Activated T-cell treated with anti-CD3 and anti-CD28 coated beads, Interleukin-2, amount 50 U/mL, for 24 hours (primary cell): Measurements from ENCODE around the gene PKN1.

ENCODE experiments used
- DNase-seq: peaks from one replicate; pipeline ENCODE4 v3.0.0-alpha.2; 2020
- H3K27ac Mint-ChIP-seq: 2 replicates; pipeline ENCODE4 v1.8.0; 2020; ENCODE audit warnings: mild to moderate bottlenecking, mixed read lengths
- H3K27me3 Mint-ChIP-seq: 2 replicates; pipeline ENCODE4 v1.8.0; 2020; ENCODE audit warnings: mixed read lengths
- H3K36me3 Mint-ChIP-seq: 2 replicates; pipeline ENCODE4 v1.8.0; 2020; ENCODE audit warnings: low read depth, mixed read lengths
- H3K4me1 Mint-ChIP-seq: 2 replicates; pipeline ENCODE4 v1.8.0; 2020; ENCODE audit warnings: low read depth, mixed read lengths
- H3K4me3 Mint-ChIP-seq: 2 replicates; pipeline ENCODE4 v1.8.0; 2020; ENCODE audit warnings: mild to moderate bottlenecking, moderate library complexity, mixed read lengths
- H3K9me3 Mint-ChIP-seq: 2 replicates; pipeline ENCODE4 v1.8.0; 2020; ENCODE audit warnings: mixed read lengths

Gene PKN1

DNA sequence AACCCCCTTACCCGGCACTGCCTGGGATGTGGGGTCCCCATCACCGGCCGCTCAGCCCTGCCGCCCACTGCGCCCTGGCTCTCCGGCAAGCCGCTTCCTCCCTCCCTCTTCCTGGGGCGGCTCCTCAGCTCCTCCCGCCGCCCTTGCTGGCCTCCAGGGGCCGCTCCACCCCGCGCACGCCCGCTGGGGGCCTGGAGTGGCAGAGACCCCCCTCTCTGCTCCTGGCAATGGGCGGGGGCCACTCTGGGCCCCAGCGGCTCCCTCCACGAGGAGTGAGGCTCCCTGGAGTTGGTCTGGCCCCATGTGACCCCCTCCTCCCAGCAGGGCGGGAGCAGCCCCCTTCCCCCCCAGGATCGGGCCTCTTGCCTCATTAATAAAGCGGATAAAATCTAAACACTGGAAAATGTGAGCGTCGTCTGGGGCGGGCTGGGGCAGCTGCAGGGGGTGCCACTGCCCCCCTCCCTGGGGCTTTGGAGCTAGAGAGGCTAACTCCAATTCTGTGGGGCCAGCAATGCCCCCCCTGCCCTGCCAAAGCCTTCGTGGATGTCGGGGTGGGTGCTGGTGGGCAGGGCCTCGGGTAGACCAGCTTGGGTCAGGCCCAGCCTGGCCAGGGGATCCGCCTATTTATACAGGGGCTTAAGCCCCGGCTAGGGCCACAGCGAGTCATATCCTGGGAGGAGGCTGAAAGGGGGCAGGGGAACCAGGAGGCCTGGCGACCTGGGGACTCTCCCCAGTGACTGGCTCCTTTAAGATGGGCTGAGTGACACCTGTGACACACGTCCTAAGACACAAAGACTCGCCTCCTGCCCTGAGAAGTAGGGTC lies 42.4 kb downstream of the PKN1 start, which contains the start of gene PTGER1:
TSS of gene PTGER1 (minus strand) at position 104 of the 823 bp plus-strand sequence. CDS start 1,034 bp downstream, outside the sequence.
- DNase-seq = no peak
- H3K27me3 Mint-ChIP-seq = peaks cover 25% of the 10 kb centered on the region
- no peaks in the 10 kb centered on the region for H3K9me3 Mint-ChIP-seq
- H3K4me1 Mint-ChIP-seq = peaks cover 36% of the 10 kb centered on the region
- peak within 1 kb of the TSS; percentile 50 for H3K27ac Mint-ChIP-seq
- H3K4me3 Mint-ChIP-seq = peak within 1 kb of the TSS; percentile 15
- peaks cover 26% of the 10 kb centered on the region for H3K36me3 Mint-ChIP-seq

DNA sequence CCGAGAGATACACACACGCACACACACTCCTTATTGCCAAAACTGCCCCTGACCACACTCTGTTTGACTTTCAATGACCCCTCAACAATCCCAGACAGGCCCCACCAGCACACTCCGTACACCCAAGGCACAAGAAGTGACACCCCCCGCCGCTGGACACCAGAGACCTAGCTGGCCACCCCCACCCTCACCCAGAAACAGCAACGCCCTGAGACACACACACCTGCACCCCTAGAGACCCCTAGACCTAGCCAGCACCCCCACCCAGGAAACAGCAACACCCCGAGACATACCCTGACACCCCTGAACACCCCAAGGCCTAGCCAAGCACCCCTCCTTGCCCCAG lies 43.2 kb downstream of the PKN1 start:
- H3K9me3 Mint-ChIP-seq = no peaks in the 10 kb centered on the region
- H3K27me3 Mint-ChIP-seq = peaks cover 25% of the 10 kb centered on the region
- H3K4me1 Mint-ChIP-seq = peaks cover 38% of the 10 kb centered on the region
- no peak overlapping the region for H3K27ac Mint-ChIP-seq
- DNase-seq = no peak
- H3K4me3 Mint-ChIP-seq = no peak overlapping the region
- peaks cover 19% of the 10 kb centered on the region for H3K36me3 Mint-ChIP-seq

DNA sequence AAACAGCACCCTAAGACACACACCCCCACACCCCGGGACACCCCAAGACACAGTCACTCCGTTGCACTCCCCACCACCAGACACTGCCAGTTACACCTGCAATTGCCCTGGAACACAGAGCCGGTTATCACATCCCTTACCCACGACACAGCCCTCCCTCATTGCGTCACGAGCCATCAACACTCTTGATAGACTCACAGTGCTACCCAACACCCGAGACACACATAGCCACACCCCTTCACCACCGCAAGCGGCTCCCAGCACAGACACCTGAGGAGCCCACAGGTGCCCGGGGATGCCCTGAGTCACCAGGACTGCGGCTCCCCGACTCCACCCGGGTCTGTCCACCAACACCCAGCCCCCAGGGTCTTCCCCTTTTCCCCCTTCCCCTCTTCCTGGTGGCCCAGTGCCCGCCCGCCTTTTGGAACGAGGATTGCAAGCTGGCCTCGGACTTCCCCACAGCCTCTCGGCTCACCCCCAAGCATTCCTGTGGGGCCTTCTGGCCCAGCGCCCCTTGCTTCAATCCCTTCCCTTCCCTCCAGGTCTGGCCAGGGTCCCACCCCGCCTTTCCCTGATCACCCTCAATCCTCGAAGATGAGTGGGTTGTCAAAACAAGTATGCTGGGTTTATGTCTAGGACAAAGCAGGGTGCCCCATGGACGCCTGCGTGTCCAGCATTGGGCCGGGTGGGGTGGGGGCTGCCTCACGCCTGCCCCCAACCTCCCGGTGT lies 43.7 kb downstream of the PKN1 start:
- H3K36me3 Mint-ChIP-seq = peaks cover 17% of the 10 kb centered on the region
- H3K4me1 Mint-ChIP-seq = peaks cover 37% of the 10 kb centered on the region
- H3K27me3 Mint-ChIP-seq = peaks cover 25% of the 10 kb centered on the region
- H3K4me3 Mint-ChIP-seq = no peak overlapping the region
- DNase-seq = no peak
- H3K27ac Mint-ChIP-seq = no peak overlapping the region
- no peaks in the 10 kb centered on the region for H3K9me3 Mint-ChIP-seq

DNA sequence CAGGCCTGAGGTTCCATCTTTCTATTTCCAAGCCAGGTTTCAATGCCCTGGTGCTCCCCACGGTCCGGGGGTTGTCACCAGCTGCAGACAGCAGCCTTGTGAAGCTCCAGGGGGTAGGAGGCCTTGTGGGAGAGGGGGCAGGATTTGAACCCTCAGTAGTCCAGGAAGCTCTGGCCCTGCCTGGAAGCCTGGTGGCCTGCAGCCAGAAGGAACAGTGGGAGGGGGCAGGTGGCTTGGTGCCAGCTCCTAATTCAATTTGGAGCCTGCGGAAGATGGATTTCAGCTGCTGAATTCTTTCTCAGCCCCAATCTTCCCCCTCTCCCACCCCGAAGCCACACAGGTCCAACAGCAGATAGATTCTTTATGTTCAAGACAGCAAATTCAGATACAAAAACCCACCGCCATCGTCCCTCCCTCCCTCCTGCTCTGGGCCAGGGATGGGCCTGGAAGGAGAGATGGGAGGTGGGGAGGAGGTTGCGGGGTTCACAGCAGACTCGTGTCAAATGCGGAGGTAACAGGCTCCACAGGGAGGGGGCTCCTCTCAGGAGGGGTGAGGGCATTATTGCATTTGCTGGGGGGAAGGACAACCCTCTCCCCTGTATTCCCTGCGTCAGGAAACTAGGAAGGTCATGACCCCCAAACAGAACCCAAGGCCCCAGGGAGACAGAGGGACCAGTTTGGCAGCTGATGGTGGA lies 44.5 kb downstream of the PKN1 start:
- peaks cover 18% of the 10 kb centered on the region for H3K36me3 Mint-ChIP-seq
- H3K27me3 Mint-ChIP-seq = peaks cover 25% of the 10 kb centered on the region
- no peak for DNase-seq
- peaks cover 34% of the 10 kb centered on the region for H3K4me1 Mint-ChIP-seq
- no peak overlapping the region for H3K4me3 Mint-ChIP-seq
- no peaks in the 10 kb centered on the region for H3K9me3 Mint-ChIP-seq
- H3K27ac Mint-ChIP-seq = no peak overlapping the region

DNA sequence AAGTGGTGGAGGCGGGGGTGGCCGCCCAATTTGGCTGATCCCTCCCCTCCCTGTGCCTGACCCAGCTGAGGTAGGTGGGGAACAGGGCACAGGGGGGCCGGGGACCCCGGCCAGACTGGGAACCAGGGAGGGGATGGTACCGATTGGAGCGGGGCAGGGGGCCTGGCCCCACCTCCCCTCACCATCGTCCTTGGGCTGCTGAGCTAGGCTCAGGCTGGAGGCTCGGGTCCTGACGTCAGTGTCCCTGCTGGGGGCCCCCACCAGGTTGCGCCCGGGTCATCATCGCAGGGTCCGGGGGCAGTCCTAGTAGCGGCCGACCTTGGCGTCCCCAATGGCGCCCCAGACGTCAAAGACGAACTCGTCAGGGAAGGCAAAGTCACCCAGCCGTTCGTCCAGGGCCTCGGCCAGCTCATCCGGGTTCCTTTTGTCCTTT lies 45.0 kb downstream of the PKN1 start:
- peaks cover 19% of the 10 kb centered on the region for H3K27me3 Mint-ChIP-seq

DNA sequence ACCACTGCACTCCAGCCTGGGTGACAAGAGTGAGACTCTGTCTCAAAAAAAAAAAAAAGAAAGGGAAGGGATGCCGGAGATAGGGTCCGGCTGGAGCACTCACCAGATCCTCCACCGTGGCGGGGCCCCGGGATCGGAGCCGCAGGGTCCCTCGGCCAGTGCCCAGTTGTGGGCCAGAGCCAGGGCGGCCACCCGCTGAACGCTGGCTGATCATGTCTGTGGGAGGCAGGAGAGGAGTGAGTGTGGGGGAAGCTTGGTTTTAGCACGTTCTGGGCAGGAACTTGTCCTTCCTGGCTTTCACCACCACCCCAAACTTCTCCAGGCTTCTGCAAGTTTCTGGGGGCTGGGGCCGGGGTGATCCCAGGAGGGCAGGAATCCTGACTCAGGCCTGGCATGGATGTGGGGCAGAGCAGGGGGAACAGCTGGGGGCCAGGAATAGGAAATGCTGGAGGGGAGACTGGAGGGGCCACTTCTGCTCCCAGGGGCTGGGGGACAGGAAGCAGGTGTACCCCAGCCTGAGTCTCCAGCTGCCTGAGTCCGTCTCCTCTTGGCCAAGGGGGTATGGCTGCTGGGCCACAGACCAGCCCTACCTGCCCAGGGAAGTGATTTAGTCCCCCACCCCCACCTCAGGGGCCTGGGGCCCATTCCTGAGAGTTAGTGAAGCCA lies 46.3 kb downstream of the PKN1 start:
- no peaks in the 10 kb centered on the region for H3K9me3 Mint-ChIP-seq
- no peak for DNase-seq
- H3K4me1 Mint-ChIP-seq = peaks cover 24% of the 10 kb centered on the region
- no peak overlapping the region for H3K27ac Mint-ChIP-seq
- peaks cover 13% of the 10 kb centered on the region for H3K27me3 Mint-ChIP-seq
- peaks cover 18% of the 10 kb centered on the region for H3K36me3 Mint-ChIP-seq
- no peak overlapping the region for H3K4me3 Mint-ChIP-seq

More for the DNA sequence above, 45.0 kb downstream of the PKN1 start:
- Mint-ChIP-seq H3K27ac (no peak overlapping the region), H3K4me1 (peaks cover 28% of the 10 kb centered on the region), H3K4me3 (no peak overlapping the region), H3K36me3 (peaks cover 18% of the 10 kb centered on the region), H3K9me3 (no peaks in the 10 kb centered on the region)
- no peak for DNase-seq

DNA sequence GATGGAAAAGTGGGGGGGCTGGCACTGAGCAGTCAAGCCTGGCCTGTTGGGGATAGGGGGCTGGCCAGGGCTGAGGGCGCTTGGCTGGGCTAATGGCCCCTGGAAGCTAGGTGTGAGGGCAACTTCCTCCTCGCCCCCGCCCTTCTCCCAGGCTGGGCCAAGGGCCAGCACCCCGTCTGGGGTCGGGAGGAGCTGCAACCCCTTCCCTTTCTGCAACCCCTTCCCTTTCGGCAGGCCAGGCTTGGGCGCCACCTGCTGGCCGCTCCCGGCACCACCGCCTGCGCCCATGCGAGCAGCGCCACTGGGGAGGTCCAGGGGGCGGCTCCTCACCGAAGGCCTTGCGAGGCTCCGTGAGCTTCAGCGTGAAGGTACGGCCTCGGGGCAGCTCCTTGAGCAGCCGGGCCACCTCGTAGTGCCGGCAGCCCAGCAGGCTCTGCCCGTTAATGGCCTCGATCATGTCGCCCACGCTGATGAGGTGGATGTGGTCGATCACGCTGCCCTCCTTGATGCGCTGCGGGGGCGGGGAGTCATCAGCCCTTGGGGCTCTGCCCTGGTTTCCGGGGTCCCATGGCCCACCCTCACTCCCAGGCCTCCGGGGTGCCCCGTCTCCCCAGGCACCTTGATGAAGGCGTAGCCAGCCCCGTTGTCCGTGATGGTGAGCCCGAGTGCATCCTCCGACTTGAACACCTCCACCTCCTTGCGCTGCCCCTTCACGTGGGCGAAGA lies 47.0 kb downstream of the PKN1 start:
- DNase-seq = peak; percentile 86
- Mint-ChIP-seq H3K4me3 (no peak overlapping the region), H3K4me1 (peaks cover 17% of the 10 kb centered on the region), H3K27me3 (peaks cover 7% of the 10 kb centered on the region), H3K9me3 (no peaks in the 10 kb centered on the region), H3K27ac (no peak overlapping the region), H3K36me3 (peaks cover 18% of the 10 kb centered on the region)

DNA sequence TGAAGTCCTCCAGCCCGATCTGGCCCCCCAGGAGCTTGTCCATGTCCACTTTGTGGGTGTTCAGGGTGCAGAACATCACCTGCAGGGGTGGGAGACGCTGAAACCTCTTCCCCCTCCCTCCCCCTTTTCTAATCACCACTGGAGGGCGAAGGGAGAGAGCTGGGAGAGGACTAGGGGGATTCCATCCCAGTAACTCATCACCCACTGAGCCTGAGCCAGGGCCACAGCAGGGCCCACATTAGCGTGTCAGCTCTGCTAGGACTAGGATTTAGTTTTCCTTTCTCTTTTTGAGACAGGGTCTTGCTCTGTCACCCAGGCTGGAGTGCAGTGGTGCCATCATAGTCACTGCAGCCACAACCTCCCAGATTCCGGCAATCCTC lies 47.6 kb downstream of the PKN1 start:
- H3K27me3 Mint-ChIP-seq = peaks cover 4% of the 10 kb centered on the region
- H3K9me3 Mint-ChIP-seq = no peaks in the 10 kb centered on the region
- H3K36me3 Mint-ChIP-seq = peaks cover 18% of the 10 kb centered on the region
- H3K27ac Mint-ChIP-seq = no peak overlapping the region
- DNase-seq = no peak
- H3K4me3 Mint-ChIP-seq = no peak overlapping the region
- H3K4me1 Mint-ChIP-seq = peaks cover 14% of the 10 kb centered on the region

DNA sequence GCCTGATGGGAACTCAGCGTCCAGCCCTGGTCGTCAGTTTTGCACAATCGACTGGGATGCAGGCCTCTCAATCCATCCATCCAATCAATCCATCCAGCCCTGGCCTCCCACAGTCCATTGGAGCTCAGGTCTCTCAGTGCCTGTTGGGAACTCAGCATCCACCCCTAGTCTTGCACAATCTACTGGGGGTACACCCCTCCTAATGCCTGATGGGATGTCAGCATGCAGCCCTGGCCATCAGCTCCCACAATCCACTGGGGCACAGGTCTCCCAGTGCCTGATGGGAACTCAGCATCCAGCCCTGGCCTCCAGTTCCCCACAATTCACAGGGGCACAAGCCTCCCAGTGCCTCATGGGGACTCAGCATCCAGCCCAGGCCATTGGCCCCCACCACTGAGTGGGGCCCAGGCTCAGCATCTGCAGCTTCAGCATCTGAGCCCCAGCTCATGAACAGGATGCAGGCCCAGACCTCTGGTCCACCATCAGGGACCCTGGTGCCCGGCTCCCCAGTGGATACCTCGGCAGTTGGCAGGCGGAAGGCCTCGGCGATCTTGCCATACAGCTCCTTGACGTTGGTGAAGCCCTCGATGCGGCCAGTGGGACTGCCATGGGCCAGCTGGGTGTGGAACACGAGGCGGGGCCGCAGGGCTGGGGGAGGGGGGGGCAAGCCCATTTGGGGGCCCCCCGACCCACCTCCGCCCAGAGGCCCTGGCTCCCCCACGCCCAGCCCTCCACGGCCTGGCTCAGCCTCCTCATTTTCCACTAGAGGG lies 49.3 kb downstream of the PKN1 start:
- Mint-ChIP-seq H3K4me3 (no peak overlapping the region), H3K4me1 (peaks cover 10% of the 10 kb centered on the region), H3K36me3 (peaks cover 18% of the 10 kb centered on the region), H3K27me3 (no peaks in the 10 kb centered on the region), H3K9me3 (no peaks in the 10 kb centered on the region), H3K27ac (no peak overlapping the region)
- DNase-seq = no peak

DNA sequence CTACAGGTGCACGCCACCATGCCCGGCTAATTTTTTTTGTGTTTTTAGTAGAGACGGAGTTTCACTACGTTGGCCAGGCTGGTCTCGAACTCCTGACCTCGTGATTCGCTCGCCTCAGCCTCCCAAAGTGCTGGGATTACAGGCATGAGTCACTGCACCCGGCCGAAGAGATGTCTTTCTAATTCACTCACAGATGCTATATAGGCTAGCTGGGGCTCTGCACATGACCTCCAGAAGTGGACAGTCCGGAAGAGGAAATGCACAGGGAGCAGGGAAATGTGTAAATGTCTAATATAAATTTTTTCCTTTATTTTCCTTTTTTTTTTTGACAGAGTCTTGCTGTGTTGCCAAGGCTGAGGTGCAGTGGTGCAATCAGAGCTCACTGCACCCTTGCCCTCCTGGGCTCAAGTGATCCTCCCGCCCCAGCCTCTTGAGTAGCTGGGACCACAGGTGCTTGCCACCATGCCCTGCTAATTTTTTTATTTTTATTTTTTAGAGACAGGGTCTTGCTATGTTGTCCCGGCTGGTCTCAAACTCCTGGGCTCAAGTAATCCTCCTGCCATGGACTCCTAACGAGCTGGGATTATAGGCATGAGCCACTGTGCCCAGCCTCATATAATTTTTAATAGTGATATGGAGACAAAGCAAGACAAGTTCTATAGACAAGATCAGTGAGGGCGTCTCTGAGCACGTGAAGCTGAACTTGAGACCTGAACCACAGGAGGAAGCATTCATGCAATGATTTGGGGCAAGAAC lies 54.4 kb downstream of the PKN1 start:
- H3K4me3 Mint-ChIP-seq = no peak overlapping the region
- H3K27ac Mint-ChIP-seq = no peak overlapping the region
- peaks cover 24% of the 10 kb centered on the region for H3K36me3 Mint-ChIP-seq
- H3K4me1 Mint-ChIP-seq = peaks cover 6% of the 10 kb centered on the region
- no peaks in the 10 kb centered on the region for H3K9me3 Mint-ChIP-seq
- H3K27me3 Mint-ChIP-seq = no peaks in the 10 kb centered on the region
- no peak for DNase-seq

DNA sequence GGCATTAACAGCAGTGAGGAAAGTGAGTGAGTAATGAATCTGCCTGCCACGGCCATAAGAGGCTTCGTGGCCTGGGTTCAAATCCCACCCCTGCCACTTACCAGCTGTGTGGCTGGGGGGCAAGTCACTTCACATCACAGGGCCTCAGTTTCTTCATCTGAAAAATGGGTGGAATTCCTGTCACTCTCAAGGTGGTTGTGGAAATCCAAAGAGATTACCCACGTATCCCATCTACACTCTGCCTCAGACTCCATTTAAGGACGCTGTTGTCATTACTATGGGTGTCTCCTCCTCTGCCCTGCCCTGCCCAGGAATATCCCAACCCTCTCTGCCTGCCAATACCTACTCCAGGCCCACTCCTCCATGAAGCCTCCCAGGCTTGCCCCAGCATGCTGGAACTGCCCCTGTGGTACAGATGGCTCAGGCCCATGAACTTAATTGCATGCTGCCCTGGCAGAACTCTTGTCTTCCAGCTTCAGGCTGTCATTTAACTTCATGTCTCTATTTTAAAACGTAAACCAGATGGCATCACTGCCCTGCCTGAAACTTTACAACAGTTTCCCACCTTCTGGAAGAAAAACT lies 59.7 kb downstream of the PKN1 start:
- peaks cover 24% of the 10 kb centered on the region for H3K4me1 Mint-ChIP-seq
- H3K36me3 Mint-ChIP-seq = peaks cover 26% of the 10 kb centered on the region
- H3K9me3 Mint-ChIP-seq = no peaks in the 10 kb centered on the region
- no peaks in the 10 kb centered on the region for H3K27me3 Mint-ChIP-seq
- no peak overlapping the region for H3K4me3 Mint-ChIP-seq
- DNase-seq = no peak
- peak overlapping the region; percentile 57 for H3K27ac Mint-ChIP-seq

DNA sequence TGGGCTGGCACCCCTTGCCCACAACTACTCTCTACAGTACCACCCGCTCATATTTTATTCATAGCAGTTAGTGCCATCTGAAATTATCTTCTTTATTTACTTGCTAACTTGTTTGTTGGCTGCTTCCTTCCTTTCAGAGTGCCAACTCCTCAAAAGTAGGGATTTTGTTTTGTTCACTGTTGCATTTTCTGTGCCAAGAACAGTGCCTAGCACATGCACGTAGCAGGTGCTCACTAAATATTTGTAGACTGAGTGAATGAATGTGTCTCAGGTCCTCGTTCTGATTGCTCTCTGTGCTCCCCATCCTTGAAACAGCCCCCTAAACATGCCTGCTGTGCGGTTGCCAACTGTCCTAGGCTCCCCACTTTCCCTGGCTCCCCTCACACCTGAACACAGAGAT lies 61.3 kb downstream of the PKN1 start:
- peaks cover 24% of the 10 kb centered on the region for H3K4me1 Mint-ChIP-seq
- H3K9me3 Mint-ChIP-seq = no peaks in the 10 kb centered on the region
- H3K27ac Mint-ChIP-seq = peak overlapping the region; percentile 80
- peak overlapping the region; percentile 80 for H3K4me3 Mint-ChIP-seq
- DNase-seq = no peak
- no peaks in the 10 kb centered on the region for H3K27me3 Mint-ChIP-seq
- H3K36me3 Mint-ChIP-seq = peaks cover 19% of the 10 kb centered on the region
